ENCODE data around the gene NGRN. TPM values are rescaled to one million over a fixed set of nuclear protein-coding genes. Genes with fewer than 3 reads are reported as not detected.
"Not testable (repeated sequence)": the region's sequence is repeated elsewhere in the genome, so short reads cannot be mapped to it uniquely, and the experiment has no call there.

NGRN gene
- total RNA-seq, 1 donor from 2014 or later, result 73.4 TPM

GRCh38 chr15:90286678-90287077, 21.2 kb downstream of the NGRN start:
- Histone ChIP-seq H3K4me3 (no peak overlapping the region), H3K9me3 (no peaks in the 10 kb centered on the region), H3K27me3 (ENCODE audit: low read depth) (no peaks in the 10 kb centered on the region), H3K36me3 (no peaks in the 10 kb centered on the region), H3K4me1 (no peaks in the 10 kb centered on the region), H3K27ac (no peak overlapping the region)
- peak; percentile 43 for TF ChIP-seq CTCF (IDR thresholded peaks at IDR 0.05)
- DNase-seq, result no peak
- no peak for ATAC-seq
- intact Hi-C loops (cut with DNase I), result no loop called here

GRCh38 chr15:90287101-90287500, 21.6 kb downstream of the NGRN start:
- ATAC-seq (no peak), DNase-seq (no peak)
- intact Hi-C loops (cut with DNase I), result no loop called here
- Histone ChIP-seq H3K4me1 (no peaks in the 10 kb centered on the region), H3K27ac (no peak overlapping the region), H3K9me3 (no peaks in the 10 kb centered on the region), H3K4me3 (no peak overlapping the region), H3K27me3 (ENCODE audit: low read depth) (no peaks in the 10 kb centered on the region), H3K36me3 (no peaks in the 10 kb centered on the region)
- no peak for TF ChIP-seq CTCF (IDR thresholded peaks at IDR 0.05)

GRCh38 chr15:90287946-90288345, 22.5 kb downstream of the NGRN start:
- Histone ChIP-seq H3K4me1 (no peaks in the 10 kb centered on the region), H3K9me3 (no peaks in the 10 kb centered on the region), H3K27ac (no peak overlapping the region), H3K27me3 (ENCODE audit: low read depth) (no peaks in the 10 kb centered on the region), H3K4me3 (no peak overlapping the region), H3K36me3 (no peaks in the 10 kb centered on the region)
- DNase-seq (no peak), ATAC-seq (no peak)
- intact Hi-C loops (cut with DNase I), result no loop called here
- TF ChIP-seq CTCF (IDR thresholded peaks at IDR 0.05), result no peak

- Histone ChIP-seq H3K27ac (no peak overlapping the region), H3K9me3 (no peaks in the 10 kb centered on the region), H3K36me3 (no peaks in the 10 kb centered on the region), H3K27me3 (ENCODE audit: low read depth) (no peaks in the 10 kb centered on the region), H3K4me1 (peaks cover 7% of the 10 kb centered on the region), H3K4me3 (no peak overlapping the region)
- DNase-seq, result peak; percentile 54
- intact Hi-C loops (cut with DNase I), result no loop called here
- TF ChIP-seq CTCF (IDR thresholded peaks at IDR 0.05), result no peak
- ATAC-seq, result peak in 1 of 2 donors; percentile 50
Observed at GRCh38 chr15:90291679-90292356, 26.3 kb downstream of the NGRN start.

- H3K27me3 ChIP-seq (ENCODE audit: low read depth); H3K4me1 ChIP-seq; H3K9me3 ChIP-seq; intact Hi-C loops (cut with DNase I); H3K4me3 ChIP-seq; H3K27ac ChIP-seq; H3K36me3 ChIP-seq: not testable (repeated sequence)
- TF ChIP-seq CTCF (IDR thresholded peaks at IDR 0.05), result peak; percentile 86
- peak; percentile 92 for DNase-seq
- ATAC-seq, result peak; percentile 96 to 98
Observed at GRCh38 chr15:90293040-90293810, 27.8 kb downstream of the NGRN start.

All from lower lobe of right lung (tissue), 2 donors.